GM19438 (cell line): ENCODE results near the gene GID4.

Source experiments
- ATAC-seq: cut with Tn5 transposase; IDR thresholded peaks from one replicate; pipeline ENCODE4 v1.9.1; 2021; ENCODE audit warnings: low read depth; ENCODE audit not compliant: unreplicated experiment

The GID4 gene

DNA sequence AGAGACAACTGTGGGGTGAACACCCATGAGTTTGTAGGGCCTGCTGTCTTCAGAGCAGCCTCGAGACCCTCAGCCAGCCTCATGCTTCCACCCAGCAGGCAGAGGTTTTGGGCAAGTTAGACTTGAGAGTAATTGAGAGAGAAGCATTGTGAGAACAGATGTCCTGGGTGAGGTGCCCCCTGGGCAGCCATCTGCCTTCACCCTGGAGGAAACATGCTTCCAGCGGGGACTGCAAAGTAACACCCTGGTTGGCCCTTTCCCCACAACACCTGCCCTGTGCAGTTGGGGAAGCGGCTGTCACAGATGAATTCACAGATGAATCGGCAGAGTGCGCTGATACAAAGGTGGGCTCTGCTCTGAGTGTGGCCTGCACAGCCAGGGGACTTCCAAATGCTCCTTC lies 23.6 kb upstream of the GID4 start:
- no peak for ATAC-seq

DNA sequence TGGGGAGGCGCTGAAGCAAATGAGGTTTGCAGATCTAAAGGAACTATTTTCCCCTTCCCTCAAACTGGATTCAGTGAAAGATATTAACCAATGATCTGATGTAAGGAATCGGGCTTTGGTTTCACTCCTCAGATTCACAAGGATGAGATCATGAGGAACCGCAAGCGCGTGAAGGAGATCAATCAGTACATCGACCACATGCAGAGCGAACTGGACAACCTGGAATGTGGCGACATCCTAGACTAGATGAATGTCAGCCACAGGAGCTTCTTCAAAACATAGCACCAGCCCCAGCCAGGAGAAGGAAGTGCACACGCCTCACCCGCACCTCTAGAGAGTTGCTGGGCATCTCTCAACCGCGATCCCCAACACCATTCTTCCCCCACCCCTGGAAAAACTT lies 22.8 kb upstream of the GID4 start:
- ATAC-seq: no peak

DNA sequence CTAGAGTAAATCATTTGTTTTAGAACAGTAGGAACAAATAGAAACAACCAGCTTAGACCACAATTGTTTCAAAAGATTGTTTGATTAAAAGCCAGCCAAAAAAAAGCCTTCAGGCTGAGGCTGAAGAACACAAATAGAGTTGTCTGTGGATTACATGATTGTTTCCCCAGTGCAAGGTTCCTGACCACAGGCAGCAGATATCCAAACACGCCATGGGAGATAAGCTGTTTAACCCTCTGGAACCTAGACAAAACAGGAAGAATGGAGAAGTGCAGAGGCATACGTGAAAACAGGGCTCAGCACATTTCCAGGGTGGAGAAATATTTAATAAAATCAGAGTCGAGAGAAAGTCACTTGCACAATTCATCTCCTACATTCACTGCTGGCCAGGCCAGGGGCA lies 21.2 kb upstream of the GID4 start:
- no peak for ATAC-seq

DNA sequence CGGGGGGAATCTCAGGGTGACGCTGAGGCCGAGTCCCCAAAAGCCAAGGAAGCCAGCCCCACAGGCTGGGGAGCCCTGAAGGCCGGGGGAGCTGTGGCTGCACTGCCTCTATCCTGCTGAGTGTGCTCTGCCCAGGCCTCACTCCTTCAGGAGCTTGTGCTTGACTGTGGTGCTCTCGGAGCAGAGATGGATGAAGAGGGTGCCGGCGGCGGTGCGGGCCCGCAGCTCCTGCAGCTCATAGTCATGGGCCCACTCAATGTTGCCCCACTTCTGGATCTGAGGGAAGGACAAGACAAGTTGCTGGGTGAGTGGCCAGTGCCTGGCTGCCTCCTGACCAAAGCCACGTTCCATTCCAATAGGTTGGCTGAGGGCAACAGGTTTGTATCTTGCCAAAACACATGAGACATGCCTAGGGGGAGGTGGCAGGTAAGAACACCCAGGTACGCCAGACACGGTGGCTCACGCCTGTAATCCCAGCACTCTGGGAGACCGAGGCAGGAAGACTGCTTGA lies 20.7 kb upstream of the GID4 start:
- no peak for ATAC-seq

DNA sequence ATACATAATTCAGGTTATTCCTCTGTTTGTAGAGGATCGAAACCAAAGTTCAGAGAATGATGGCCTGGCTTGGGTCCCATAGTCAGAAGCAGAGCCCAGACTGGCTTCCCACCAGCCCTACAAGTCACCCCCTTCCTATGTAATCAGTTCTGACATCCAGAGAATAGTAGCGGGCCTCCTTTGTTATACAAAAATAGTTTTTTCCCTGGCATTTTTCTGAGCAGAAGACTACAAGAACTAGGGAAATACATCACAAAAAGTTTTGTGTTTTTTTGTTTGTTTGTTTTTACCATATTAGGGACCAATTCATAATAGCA lies 19.4 kb upstream of the GID4 start:
- ATAC-seq: no peak

DNA sequence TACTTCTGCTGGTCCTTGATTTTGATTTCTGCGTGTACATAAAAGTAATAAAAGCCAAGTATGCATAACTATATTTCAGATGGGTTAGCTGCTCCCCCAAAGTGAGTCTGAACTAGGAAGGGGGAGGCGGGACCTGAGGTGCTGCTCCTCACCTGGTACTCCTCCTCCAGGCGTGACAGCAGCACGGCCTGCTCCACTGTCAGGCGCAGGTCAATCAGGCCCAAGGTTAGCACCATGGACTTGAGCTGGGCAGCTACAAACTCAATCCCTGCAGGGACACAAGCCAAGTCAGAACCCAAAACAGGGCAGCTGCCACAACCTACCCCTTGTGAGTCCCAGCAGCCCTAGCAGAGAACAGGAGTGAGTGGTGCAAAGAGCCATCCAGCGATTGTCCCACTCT lies 18.2 kb upstream of the GID4 start:
- ATAC-seq: no peak

DNA sequence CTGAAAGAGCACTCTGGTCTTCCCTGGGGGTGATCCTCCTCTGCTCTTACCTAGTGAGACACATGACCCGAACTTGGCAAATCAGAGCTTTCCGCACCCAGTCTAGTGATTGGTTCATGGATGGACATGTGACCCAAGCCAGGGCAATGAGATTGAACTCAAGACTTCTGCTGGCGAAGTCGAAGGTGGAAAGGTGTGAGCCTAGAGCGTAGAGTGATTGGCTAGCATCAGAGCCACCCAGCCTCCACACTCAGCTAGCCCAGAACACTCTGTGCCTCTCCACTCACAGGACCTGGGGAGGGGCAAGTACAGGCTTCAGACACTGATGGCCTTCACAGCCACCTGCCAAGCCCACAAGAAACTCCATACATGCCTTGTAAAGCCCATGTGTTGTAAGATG lies 17.8 kb upstream of the GID4 start:
- ATAC-seq: no peak

DNA sequence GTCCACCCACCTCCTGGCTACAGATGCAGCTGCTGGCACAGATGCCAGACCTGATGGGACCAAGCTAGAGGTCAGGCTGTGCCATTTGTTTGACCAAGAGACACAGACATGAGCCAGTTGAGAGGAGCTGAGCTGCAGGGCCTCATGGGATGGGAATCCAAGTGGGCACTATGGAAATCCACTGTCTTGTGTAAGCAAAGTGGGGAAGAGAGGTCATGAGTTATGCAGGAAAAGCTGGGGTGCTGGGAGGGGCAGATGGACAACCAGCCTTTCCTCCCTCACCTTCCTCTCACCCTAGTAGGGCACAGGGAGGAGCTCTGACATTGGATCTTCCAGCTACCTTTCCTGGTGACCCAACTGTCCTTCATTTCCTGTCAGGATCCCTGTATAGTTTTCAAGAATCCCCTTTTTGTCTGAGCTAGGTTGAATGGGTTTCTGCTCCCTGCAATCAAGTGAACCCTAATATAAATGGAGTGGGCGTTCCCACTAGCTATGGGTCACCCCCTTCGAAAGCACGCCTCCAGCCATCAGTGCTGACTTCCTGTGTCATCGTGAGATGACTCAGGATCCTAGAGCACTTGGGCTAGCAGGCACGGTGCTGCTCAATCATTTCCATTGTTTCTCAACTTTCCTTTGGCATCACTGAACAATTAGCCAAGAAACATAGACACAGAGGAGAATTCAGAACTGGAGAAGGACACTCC lies 13.8 kb upstream of the GID4 start:
- no peak for ATAC-seq

DNA sequence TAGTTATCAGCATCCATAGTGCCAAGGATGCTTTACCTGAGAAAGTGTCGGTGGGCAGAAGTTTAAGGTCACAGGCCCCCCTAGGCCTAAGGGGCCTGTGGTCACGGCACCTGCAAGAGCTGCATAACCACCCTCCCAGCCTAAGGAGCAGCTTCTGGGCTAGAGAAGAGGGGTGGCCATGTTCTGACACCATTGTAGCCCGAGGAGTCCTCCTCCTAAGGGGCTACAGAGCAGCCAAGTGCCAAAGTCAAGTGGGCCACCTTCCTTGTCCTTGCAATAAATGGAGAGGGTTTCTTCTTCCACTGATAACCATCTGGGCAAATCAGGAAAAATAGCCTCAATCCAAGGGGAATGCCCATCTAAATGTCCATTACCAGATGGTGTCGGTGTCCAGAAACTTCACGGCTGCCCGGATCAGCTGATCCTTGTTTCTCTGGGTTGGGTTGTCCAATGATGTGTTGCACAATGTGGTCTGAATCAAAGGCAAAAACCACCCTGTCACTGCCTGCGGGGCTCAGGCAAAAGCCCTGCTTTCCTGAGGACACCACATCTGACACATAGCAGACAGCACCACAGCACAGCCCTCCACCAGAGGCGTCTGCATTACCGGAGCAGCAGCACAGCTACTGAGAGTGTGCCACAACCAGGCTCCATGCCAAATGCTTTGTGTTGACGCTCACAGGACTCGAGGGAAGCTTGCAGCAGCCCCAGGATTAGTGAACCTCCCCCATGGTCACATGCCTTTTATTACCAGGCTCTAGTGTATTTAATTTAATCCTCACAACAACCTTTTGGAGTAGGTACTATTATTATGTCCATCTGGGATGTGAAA lies 13.0 kb upstream of the GID4 start:
- ATAC-seq: no peak

DNA sequence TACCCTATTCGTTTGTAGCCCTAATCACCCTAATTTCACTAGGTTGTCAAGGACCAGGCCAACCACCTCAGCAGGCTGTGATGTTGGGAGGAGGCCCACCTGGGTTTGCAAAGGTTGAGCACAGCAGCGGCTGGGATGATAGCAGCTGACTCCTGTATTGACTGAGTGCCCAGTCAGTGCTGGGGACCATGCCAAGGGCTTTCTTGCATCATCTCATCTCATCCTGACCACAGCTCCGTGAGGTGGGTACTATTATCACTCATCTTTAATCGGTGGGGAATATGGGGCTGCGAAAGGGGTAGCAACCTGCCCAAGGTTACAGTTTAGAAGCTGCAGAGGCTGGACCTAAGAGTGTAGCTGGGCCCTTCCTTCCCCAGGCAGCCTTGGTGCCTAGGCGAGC lies 11.9 kb upstream of the GID4 start:
- no peak for ATAC-seq

DNA sequence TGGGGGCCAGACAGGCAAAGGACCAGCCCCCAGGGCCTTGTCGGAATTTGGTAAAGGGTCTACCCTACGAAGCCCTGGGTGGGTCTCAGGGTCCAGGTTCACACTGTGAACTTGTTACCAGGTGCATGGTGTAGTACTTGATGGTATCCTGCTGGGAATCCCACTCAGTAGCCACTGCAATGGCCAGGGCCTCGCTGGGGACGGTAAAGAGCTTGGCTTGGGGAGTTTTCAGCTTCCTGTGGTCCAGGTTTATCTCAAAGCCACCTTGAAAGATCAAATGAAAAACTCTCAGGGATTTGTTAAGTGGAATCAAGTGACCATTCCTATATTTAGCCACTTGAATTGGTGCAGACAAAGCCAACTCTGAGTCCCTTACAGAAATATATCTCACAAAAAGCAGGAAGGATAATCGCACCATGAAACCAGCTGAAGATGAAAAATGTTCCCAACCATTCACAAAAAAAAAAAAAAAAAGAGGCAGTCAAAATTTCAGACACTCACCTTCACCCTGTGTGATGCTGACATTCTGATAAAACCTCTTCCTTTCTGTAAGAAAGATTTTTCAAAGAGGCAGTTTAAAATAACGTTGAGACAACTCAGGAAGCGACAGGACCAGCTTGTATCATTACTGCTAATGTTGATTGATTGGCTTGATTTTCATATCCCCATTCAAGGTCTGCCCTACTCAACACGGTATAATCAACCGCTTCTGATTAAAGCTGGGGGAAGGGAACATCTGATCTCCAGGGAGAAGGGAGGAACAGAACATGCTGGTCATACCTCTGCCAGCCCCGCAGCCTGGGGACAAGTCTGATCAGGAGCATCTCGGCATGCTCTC lies 10.9 kb upstream of the GID4 start:
- ATAC-seq: no peak

DNA sequence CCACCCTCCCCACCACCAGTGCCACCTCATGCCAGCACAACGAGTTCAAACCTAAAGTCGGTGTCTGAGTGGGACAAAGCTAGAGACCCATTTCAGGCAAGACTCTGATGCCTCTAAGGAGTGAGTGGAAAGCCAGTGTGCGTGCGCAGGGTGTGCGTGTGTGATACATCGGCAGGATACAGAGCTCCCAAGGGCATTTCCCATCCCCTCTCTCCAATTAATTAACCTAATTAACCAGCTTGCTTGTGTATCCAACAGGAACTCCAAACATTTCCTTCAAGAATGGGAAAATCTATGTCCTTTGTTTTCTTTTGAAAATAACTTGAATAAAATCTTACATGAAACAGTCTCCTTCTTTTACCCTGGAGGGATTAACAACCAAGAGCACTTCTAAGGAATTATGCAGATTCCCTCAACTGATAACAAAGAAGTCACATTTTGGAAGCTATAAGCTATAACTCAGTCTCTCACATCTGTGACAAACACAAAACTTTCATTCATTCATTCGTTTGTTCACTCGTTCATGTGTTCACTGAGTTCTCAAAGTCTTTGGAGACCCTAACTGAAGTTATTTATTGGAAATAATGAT lies 10.2 kb upstream of the GID4 start:
- no peak for ATAC-seq

DNA sequence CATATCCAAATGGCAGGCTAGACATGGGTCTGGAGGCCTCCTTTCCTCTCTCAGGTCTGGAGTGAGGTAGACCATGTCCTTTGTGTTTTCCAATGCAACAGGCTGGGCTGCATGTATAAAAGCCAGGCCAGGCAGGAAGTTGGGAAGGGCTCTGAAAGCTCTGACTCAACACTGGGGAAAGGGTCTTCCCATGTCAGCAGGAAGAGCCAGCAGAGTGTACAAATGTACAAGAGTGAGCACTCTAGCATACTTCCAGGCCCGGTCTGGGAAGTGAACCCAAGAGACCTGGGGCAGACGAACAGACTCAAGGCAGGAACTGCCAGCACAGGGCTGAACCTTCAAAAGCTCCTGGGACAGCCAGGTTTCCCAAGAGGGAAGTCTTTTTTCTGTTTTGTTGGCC lies 7.3 kb upstream of the GID4 start:
- ATAC-seq: no peak

DNA sequence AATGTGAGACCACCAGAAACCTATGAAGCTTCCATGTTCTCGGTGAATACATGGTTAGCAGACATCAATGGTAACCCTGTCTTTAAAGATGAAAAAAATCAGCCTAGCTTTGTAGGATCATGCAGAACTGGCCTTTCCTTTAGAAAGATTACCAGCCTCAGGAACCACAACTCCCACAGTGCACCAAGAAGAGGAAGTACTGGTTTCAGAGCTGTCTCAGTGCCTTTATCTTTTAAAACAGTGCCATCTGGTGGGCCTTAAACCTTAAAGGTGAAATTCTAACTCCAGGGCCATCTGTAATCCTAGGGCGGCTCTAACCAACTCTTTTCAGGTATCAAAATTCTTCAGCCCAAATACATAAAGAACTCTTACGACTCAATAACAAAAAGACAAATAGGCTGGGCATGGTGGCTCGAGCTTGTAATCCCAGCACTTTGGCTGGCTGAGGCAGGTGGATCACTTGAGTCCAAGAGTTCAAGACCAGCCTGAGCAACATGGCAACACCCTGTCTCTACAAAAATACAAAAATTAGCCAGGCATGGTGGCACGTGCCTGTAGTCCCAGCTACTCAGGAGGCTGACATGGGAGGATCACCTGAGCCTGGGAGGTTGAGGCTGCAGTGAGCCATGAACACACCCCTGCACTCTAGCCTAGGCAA lies 5.6 kb upstream of the GID4 start:
- ATAC-seq: no peak

DNA sequence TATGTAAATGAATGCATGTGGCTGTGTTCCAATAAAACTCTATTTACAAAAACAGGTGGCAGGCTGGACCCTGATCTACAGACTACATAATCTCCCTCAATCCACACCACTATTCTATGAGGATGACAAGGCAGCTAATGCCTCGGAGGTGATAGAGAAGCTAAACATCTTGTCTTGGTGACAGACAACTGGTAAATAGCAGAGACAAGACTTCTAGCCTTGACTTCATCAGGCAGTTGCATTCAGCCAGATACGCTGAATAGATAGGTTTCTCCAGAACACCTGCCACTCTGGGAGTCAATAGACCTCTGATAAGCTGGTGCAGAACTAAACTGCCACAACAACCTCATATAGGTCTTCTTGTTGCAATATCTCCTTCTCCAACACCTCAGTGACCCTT lies 3.5 kb upstream of the GID4 start:
- ATAC-seq: no peak

DNA sequence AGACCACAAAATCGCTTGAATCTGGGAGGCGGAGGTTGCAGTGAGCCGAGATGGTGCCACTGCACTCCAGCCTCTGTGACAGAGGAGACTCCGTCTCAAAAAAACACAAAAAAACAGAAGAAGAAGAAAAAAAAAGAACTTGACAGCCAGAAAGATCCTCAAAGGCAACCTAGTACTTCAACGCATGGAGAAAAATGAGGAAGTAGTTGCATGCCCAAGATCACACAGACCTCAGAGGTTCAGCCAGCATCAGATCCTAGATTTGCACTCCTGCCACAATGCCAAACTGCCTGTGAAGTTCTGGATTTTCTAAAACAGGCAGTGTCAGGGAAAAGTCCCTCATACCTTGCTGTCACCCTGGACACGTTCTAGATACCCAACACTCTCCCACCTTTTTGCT lies 1.7 kb upstream of the GID4 start:
- ATAC-seq: no peak

DNA sequence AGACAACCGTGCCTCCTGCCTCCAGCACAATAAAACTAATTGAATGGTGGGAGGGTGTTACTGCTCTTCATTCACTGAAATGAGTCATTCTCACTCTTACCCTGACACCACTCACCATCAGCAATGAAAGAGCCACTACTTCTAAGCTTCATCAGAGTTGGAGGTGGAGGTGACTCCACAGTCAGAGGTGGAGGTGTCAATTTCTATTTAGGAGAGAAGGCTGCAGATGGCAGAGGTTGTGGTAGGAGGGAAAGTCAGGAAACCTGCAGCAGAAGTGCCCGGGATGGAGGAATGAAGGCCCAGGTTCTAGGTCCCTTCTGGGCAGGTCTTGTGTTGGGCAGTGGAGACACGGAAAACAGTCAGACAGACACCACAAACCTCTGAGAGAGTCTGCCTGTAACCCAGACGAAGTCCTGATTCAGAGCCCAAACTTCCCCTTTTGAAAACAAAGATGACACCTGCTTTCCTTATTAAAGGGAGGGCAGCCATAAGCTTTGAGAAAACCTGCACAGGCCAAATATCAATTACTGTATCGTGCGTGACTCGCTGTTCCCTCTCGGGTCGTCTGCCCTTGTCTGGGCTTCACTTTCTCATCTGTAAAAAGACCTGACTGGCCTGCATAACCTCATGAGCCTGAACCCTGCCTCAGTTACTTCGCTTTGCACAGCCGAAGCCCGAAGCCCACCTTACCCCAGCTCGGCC lies 908 bp upstream of the GID4 start:
- no peak for ATAC-seq

DNA sequence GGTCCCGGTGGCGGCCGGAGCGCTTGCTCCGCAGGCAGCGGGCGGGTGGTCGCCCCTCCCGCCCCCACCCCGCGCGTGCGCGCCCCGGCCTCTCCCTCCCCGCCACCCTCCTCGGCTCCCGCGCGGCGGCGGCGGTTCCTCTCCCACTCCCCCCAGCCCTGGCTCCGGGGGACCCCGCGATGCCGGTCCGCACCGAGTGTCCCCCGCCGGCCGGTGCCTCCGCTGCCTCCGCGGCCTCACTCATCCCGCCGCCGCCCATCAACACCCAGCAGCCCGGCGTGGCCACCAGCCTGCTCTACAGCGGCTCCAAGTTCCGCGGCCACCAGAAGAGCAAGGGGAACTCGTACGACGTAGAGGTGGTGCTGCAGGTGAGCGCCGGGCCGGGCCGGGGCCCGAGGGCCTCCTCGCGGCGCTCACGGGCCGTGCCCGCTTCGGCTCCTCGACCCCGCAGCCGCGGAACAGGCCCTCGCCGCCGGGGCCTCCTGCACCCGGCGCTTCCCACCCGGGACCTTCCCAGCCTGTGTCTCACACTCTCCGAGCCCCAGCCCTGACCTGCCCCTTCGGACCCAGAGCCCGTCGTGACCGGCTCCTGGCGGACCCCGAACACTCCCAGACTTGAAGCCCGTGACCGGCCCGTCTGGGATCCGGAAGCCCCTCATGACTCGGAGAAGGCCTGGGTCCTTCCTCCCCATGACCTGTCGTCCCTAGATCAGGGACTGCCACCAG lies 490 bp downstream of the GID4 start:
- peak; percentile 24 for ATAC-seq

DNA sequence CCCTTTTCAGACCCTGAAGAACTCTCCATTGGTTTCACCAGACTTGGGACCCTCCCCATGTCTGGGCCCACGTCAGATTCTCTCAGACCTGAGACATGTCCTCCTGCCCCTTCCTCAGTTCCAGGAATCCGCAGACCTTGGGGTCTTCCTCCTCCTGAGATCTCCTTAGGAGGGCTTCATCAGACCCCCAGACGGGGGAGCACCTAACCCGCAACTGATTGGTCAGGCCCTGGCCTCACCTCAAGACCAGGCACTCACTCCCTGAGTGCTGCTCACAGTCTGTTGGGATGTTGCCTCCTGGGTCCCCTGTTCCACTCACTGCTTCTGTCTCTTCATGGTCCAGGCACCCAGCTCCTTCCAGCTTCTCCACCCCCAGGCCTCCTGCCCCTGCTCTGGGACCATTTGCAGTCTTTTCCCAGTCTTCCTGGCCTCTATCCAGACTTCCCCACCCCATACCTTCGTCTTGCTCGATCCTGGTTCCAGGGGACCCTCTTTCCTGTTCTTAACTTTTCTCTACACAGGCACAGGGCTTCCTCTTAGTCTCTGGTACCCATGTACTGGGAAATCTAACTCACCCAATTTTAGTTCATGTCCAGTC lies 1.2 kb downstream of the GID4 start:
- no peak for ATAC-seq
